Stromal cell of bone marrow (primary cell): Measurements from ENCODE around the gene PARP8.
A peak's percentile ranks its signal among the peaks of the same experiment; 100 is the strongest.
"Not testable (repeated sequence)": the region's sequence is repeated elsewhere in the genome, so short reads cannot be mapped to it uniquely, and the experiment has no call there.

Source experiments
- DNase-seq: peaks from one replicate; pipeline ENCODE4 v3.0.0-alpha.2; 2012; ENCODE audit warnings: low read depth

The PARP8 gene

DNA sequence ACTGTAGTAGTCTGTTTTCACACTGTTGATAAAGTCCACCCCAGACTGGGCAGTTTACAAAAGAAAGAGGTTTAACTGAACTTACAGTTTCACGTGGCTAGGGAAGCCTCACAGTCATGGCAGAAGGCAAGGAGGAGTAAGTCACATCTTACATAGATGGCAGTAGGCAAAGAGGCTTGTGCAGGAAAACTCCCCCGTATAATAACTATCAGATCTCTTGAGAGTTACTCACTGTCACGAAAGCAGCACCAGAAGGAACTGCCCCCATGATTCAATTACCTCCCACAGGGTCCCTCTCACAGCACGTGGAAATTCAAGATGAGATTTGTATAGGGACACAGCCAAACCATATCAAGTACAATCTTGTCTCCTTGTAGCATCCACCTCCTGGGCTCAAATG lies 21.1 kb downstream of the PARP8 start:
- DNase-seq, result no peak

DNA sequence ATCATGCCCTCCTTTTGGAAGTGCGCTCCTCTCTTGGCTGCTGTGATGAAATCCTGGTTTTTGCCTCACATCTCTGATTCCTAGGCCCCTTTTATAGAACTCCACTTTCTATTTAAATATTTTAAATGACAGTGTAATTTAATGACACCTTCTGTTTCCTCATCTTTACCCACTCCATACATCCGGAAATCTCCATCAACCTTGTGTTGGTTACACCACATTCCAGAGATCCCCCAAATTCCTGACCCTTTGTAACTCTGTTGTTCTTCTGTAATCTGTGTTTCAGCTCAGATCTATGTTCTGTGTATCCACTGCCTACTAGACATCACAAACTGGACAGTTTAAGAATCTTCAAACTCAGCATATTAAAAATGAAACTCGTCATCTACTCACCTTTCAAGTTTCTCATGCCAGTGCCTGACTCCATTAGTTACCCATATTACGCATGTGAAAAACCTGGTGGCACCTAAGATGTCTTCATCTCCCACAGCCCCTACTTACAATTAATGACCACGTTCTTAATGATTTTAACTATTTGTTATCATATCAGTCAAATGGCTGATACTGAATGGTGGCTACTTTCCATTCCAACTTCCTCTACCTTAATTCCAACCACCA lies 25.1 kb downstream of the PARP8 start:
- DNase-seq, result no peak

DNA sequence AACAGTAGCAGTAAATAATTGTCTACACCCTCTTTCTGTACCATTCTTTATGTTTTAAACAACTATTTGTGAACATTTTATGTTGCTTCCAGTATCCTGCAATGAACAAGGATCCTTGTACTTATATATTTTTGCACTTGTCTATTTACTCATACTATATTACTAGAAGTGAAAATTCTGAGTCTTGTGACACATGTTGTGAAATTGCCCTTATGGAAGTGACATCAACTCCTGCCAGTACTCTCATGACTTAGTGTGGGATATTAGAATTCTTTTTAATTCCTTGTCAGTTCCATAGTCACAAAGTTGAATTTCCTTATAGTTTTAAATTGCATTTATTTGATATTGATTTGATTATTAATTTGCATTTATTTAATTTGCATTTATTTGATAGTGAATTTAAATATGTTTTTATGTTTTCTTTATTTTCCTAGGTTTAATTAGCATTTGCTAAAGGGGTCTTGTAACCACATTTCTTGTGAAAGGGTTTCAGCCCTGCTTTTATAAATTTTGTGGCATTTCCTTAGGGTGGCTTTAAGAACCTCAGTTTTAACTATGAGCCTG lies 27.7 kb downstream of the PARP8 start:
- no peak for DNase-seq

DNA sequence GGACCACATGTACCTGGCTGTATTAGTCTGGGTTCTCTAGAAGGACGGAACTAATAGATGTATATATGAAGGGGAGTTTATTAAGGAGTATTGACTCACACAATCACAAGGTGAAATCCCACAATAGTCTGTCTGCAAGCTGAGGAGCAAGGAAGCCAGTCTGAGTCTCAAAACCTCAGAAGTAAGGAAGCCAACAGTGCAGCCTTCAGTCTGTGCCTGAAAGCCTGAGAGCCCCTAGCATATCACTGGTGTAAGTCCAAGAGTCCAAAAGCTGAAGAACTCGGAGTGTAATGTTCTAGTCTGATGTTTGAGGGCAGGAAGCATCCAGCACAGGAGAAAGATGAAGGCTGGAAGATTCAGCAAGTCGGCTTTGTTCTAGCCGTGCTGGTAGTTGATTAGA lies 28.2 kb downstream of the PARP8 start:
- not testable (repeated sequence) for DNase-seq

DNA sequence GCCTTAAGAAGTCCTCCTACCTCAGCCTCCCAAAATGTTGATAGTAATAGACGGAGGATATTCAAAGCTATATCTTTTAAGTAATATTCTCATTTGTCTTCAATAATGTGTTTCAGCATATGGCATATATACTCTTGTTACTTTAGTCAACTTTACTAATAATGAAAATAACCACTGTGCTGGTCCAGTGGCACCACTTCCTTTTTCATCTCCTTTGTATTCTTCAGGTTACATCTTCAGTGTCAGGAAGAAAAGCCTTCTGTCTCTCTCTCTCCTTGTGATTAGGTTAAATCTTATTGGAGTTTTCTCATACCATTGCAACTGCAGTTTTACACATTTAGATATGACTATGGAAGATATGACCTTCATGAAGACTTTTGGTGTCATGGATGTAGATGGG lies 31.3 kb downstream of the PARP8 start:
- no peak for DNase-seq

DNA sequence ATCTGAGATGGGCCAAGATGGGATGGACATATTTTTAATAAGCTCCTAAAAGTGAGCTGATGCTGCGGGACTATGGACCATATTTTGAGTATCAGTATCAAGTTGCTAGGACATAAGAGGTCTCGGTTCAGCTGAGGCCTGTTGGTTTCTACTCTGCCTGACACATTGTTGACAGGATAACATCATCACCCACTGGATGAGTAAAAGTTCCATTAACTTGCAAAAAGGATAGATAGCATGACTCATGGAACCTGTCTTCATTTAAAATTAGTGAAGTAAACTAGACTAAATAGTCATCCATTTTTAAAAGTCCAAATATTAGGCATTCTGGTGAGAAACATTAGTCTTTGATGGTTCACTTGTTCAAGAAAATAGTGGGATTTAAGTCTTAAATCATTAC lies 33.3 kb downstream of the PARP8 start:
- no peak for DNase-seq

DNA sequence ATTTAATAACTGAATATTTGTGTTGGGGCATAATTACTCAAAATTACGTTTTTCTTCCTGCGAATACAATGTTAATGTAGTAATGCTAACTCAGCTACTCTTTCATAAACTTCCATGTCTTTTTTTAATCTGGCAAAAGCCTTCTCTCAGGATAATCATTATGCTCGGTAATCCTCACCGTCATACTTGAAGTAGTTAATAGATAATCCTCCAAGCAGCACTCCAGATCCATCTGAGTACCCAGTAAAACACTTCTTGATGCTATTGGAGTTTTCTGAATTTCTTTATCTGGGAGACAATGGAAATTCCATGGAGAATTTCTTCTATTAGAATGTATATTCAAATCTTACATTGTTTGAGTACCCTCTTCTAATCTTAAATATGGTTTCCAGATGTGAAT lies 34.3 kb downstream of the PARP8 start:
- no peak for DNase-seq

DNA sequence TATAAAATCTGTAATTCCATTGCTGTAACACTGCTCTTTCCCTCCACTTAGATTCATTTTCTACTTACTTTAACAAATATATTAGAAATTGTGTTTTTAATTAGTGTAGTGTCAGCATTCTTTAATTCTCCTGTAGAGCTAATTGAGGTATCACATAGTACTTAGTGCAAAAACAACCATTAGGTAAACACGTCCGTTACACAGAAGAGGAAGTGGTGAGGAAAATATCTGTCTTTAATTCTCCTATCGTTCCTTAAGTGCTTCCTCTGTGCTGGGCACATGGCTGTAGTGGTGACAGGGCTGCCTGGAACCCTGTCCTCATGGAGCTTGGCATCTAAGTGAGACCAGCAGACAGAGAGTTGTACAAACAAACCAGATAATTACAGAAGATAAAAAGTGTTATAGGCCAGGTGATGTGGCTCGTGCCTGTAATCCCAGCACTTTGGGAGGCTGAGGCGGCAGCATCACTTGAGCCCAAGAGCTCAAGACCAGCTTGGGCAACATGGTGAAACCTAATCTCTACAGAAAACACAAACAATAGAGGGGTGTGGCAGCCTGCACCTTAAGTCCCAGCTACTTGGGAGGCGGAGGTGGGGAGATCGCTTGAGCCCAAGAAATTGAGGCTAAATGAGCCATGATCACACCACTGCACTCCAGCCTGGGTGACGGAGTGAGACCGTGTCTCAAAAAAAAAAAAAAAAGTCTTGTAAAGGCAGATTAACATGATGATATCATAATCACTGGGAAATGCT lies 36.4 kb downstream of the PARP8 start:
- DNase-seq, result no peak

DNA sequence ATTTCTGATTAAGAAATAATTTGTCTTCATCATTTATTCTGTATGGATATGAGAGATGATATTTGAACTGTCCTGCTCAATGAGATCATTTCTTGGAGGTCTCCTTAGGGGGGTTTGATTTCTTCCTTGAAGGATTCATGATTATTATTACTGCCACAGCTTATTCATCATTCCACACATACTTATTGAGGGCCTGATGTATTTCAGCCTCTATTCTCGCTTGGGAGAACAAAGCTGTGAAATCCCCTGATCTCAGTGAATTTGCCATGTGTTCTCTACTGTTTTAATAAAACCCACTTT lies 36.9 kb downstream of the PARP8 start:
- DNase-seq, result no peak

DNA sequence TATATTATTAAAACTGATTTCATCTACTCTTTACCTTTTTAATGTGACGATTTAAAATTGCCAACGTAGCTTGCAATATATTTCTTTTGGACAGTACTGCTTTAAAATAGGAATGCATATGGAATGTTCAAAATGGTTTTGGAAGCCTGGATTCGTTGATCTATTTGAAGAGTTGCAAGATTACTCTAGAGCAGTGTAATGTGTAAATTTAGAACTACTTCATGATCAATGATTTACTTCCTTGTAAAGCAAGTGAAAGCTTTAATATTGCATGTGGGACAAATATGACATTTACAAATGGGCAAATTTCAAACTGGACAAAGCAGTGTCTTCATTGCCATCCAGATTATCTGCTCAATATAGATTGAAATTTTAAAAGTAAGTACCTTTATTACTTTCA lies 38.3 kb downstream of the PARP8 start:
- DNase-seq, result no peak

DNA sequence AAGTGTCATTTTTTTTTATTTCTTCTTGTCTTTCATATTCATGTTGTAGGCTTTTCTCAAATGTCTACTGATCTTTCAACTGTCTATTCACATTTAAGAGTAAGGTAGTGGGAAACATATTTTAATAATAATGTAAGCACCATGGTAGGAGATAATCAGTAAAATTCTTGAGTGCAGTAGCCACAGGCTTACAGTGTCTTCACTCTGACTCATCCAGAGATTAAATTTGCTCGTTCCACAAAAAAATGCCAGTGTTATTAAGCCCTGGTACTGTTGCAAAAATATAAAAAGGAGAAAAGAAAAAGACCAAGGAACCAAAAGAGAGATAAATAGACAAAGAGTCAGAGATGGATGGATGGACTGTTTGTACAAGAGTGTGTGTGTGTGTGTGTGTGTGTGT lies 43.0 kb downstream of the PARP8 start:
- peak; percentile 17 for DNase-seq

DNA sequence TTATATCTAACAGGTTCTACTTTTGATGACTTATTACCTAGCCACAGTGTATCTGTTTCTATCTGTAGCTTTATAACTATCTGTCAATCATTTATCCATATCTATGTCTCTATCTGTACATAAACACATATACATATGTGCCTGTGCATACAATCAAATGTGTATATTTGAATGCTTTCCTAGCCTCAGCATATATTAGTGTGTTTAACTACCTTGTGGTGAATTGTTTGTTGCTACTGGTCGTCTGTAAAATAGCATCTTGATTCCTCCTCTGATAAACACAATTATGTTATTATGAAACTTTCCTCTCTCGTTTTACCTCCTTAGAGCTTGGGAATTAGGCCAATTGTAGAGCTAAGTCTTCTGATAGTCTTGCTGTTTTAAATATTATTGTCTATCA lies 44.4 kb downstream of the PARP8 start:
- no peak for DNase-seq

DNA sequence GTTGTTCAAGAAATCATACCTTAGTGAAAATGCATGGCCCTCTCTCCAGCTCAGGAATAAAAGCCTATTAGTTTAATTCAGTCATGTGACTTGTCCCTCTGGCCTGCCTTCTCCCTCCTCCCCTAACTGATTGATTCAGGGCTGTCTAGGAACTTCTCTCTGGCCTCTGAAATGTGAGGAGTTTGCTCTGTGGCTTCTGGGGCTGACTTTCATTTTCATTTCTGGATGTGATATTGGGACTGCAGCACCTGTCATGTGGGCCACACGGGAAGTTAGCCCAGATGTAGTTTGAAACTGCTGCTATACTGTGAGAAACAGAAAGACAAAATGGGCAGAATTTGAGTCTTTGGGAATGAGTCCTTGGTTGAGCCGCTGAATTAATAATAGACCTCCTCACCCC lies 44.8 kb downstream of the PARP8 start:
- peak; percentile 12 for DNase-seq

DNA sequence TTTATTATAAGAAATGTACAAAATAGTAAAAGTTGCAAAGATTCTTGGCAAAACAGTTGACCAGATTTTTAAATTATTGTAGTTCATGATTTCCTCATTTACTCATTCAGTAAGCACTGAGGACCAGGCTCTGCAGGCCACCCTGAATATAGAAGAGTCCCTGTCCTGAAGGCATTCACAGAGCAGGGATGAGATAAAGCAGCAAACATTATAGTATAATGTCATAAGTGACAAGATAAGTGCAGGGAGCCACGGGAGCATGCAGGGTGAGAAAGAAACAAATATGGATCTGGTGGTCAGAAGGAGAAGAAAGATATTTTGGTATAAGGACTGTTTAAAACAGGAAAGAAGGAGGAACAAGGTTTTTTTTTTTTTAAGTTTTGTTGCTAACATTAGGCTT lies 46.0 kb downstream of the PARP8 start:
- no peak for DNase-seq

DNA sequence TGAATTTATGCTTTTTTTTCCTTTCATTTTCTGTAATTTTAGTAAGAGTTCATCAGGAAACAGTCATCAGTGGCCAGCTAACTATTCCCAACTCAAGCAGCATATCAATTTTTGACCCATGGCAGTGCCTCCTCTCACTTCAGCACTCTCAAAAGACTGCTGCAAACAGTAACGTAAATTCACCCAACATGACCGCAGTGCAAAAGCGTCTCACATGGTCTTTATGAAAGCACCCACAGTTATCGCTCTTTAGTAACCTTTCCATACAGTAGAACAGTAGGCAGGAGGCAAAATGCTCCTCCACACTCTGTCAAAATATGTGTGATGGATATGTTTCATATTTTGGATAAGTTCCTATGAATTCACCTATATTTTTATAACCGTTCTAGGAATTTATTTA lies 48.6 kb downstream of the PARP8 start:
- DNase-seq, result no peak

DNA sequence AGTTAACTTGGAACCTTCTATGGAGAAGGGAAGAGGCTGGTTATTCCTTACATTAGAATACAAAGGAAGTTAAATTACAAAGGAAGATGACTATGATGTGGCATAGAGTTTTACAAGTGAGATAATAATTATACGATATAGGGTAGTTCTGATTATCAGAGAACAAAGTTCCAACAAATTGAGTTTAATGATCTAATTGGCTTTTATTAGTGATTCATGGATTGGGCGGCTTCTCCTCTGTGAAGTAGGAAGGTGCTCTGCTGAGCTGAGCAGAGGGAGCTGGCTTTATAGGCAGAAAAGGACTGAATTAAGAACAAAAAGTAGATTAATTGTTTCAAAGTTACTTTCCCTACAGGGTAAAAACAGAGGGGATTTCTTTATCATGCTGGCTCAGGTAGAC lies 49.7 kb downstream of the PARP8 start:
- no peak for DNase-seq

DNA sequence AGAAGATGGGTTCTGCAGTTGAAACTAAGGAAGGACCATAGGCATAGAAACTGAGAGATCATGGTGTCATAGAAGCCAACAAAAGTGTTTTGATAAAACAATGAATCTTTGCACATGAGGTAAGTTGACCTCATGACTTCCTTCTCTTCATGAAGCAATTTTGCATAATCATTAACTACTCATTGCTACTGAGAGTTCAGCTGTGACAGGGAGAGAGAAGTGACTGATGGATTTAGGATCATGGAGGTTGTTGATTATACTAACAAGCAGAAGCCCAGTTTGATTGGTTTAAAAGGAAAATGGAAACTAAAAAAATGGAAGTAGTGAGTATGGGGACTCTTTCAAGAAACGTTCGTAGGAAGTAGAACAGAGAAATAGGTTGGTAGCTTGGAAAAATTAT lies 51.2 kb downstream of the PARP8 start:
- DNase-seq, result no peak

DNA sequence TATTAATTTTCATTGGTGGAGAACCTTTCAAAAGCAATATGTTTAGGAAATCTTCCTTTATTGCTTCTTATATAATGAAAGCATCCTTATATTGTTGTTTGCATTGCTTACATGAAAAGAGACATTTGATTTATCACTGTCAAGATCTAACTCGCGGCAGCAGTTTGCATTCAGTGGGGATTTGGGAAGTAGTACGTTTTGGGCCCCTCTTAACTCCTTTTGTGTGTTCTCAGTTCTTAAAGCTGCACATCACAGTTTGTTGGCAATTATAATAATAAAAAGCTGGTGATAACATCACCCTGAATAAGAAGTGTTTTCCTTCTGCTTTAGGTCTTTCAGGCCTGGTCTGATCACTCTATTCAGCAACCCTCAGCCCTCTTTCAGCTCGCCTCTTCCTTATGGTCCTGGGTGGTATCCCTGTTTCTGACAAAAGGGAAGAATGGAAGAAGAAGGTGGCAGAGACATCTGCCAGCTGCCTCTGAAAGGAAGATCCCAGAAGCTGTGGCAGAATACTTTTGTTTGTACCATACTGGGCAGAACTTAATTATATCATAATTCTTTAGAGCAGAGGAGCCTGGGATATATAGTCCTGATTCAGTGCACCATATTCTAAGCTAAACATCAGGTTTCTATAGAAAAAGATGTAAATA lies 53.7 kb downstream of the PARP8 start:
- DNase-seq, result no peak

DNA sequence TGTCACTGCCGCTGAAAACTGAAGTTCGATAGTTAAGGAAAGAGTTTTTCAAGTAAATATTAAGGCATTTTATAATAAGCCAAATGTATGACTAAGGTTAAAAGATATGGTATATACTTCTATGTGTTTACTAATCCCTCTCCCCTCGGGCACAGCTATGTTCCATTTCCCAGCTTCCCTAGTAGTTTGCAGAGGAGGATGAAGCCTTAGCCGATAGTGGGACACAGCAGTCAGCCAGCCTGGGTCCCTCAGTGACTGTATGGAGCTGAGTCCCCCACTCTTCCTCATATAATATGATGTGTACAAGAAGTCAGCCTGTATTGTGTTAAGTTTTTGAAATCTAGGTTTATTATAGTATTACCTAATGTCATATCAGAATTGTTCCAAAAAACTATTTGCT lies 55.8 kb downstream of the PARP8 start:
- no peak for DNase-seq

DNA sequence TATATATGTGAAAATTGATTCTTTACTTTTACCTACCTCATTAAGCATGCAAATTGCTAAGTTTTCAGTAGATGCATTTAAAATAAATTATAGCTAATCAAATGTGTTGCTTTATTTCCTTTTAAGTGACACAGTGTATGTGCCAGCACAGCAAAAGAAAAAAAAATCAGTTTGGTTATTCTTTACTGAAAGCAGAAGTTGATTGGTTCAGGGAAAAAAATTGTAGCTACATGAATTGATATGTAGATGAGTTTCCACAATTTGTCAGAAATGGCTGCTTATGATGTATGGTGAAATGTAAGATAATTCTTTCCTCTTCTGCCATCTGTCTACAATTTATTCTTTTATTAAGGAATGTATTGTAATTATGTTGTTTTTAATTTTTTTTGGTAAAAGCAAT lies 57.8 kb downstream of the PARP8 start:
- DNase-seq, result no peak

DNA sequence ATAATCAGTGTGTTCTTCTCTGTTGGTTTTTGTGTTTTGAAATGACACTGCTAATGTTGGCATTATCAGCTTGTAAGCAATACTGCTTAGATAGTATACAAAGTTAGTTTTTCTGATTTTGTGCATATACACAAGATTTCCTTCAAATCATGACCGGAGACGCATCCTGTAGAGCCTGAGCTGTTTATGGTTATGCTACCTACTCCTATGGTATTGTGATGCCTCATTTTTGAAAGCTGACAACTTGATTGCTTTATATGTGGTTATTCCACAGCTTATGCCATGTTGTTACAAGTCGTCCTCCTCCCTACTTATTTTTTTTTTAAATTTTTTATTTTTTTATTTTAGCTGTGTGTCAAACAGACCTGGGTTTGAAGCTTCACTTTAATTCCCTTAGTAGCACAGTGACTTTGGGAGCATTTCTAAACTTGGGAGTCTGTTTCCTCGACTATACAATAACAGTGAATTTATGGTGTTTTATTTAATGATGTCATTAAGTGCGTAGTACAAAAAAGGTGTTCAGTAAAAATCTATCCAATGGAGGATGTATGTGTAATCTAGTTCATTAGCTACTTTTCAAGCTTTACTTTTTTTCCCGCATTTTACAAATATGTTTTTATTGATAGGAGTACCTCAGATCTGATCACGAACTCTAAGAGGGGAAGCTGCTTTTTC lies 59.5 kb downstream of the PARP8 start:
- DNase-seq, result no peak

DNA sequence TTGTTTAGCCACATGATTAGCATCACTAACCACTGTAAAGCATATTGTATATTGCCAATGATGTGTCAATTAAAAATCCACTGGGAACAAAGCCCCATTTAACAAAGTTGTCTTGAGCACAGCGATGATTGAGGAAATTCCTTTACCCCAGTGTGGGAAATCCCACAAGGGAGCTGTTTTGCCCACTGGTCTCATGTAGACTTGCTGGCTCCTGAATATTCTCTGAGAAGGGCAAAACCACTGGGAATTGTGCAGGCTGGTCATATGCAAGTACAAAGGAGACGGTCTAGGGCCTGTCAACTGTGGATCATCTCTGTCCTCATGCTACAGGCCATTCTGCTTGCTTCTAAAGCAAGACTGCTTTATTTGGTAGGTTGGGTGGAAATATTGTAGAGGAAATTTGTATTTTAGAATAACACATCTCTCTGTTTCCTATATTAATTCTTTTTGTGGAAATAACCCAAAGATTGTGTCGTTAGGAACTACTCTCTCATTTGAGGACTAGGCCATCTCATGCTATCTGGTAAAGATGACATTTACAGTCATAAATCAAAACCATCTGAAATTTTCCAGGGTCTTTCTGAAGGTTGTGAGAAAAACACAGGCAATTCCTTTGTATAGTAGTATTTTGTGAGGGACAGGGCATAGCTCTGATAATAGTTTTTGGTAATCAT lies 60.2 kb downstream of the PARP8 start:
- no peak for DNase-seq

DNA sequence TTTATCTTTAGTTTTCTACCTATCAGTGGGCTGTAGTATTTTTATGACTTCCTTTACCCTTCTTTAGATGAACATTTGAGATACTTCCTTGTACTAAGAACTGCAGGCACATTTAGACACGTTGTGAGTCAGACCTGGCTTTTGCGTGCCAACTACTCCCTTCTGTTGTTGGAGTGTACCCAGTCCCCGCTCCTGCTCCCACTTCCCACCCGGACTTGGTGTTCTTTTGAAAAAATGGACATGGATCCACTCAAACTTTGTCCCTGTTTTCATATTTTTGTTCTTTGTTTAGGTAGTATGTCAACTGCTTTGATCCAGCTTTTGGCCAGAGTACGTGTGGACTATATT lies 60.7 kb downstream of the PARP8 start:
- DNase-seq, result no peak
